ENCODE measurements around the gene PWWP2B. TPM values are rescaled to one million over a fixed set of nuclear protein-coding genes. Genes with fewer than 3 reads are reported as not detected.

Gene PWWP2B
- total and polyA plus RNA-seq, 2 experiments from 2014 or later: 2.3 to 12.8 TPM

DNA sequence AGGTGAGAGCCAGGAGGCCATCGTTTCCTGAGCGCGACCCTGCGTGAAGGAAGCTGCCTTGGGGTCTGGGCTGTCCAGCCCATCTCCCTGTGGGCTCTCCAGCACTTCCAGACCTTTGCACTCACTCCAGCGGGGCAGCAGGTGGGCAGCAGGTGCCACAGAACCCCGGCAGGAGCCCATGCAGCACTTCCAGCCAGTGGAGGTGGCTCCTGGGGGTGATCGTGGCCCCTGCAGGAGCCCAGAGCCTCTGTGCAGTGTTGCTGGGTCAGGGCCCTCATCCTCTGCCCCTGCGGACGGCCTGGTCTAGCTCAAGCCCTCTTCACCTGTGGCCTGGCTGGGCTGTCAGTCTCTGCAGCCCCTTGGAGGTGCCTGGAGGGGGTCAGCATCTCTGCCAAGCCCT is 59.9 kb downstream of the PWWP2B start:
- H3K9me3 Mint-ChIP-seq: no peaks in the 10 kb centered on the region
- ATAC-seq (no peak), DNase-seq (ENCODE audit: low spot score) (no peak)
- H3K27me3 ChIP-seq (ENCODE audit: insufficient read depth): no peaks in the 10 kb centered on the region
- no peaks in the 10 kb centered on the region for H3K36me3 Mint-ChIP-seq (ENCODE audit: low read depth)
- H3K4me1 ChIP-seq (ENCODE audit: insufficient read depth): no peaks in the 10 kb centered on the region
- no peak overlapping the region for H3K4me2 ChIP-seq
- H3F3A ChIP-seq (replicated peaks; ENCODE audit: low read depth): no peaks in the 10 kb centered on the region
- no peak overlapping the region for H3K4me3 ChIP-seq
- no peaks in the 10 kb centered on the region for H3K36me3 ChIP-seq (ENCODE audit: insufficient read depth)
- no peak overlapping the region for H3K27ac ChIP-seq (ENCODE audit: low read depth)
- no peak overlapping the region for H3K27ac Mint-ChIP-seq
- H4K20me1 ChIP-seq (replicated peaks; ENCODE audit: insufficient read depth): no peaks in the 10 kb centered on the region
- H3K4me1 Mint-ChIP-seq: no peaks in the 10 kb centered on the region; the same call in 2 of the 3 replicates
- H3K79me2 ChIP-seq (replicated peaks; ENCODE audit: insufficient read depth): no peaks in the 10 kb centered on the region
- H3K27me3 Mint-ChIP-seq (ENCODE audit: insufficient read depth, low read depth, poor library complexity): peaks cover 18% of the 10 kb centered on the region
- H3K4me3 Mint-ChIP-seq: no peak overlapping the region
- no peaks in the 10 kb centered on the region for H3K9me2 ChIP-seq (ENCODE audit: insufficient read depth)
- TF ChIP-seq, protein P1, sequence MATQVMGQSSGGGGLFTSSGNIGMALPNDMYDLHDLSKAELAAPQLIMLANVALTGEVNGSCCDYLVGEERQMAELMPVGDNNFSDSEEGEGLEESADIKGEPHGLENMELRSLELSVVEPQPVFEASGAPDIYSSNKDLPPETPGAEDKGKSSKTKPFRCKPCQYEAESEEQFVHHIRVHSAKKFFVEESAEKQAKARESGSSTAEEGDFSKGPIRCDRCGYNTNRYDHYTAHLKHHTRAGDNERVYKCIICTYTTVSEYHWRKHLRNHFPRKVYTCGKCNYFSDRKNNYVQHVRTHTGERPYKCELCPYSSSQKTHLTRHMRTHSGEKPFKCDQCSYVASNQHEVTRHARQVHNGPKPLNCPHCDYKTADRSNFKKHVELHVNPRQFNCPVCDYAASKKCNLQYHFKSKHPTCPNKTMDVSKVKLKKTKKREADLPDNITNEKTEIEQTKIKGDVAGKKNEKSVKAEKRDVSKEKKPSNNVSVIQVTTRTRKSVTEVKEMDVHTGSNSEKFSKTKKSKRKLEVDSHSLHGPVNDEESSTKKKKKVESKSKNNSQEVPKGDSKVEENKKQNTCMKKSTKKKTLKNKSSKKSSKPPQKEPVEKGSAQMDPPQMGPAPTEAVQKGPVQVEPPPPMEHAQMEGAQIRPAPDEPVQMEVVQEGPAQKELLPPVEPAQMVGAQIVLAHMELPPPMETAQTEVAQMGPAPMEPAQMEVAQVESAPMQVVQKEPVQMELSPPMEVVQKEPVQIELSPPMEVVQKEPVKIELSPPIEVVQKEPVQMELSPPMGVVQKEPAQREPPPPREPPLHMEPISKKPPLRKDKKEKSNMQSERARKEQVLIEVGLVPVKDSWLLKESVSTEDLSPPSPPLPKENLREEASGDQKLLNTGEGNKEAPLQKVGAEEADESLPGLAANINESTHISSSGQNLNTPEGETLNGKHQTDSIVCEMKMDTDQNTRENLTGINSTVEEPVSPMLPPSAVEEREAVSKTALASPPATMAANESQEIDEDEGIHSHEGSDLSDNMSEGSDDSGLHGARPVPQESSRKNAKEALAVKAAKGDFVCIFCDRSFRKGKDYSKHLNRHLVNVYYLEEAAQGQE (IDR thresholded peaks at IDR 0.05; ENCODE audit: unreplicated experiment): no peak
- TF ChIP-seq, protein P2, sequence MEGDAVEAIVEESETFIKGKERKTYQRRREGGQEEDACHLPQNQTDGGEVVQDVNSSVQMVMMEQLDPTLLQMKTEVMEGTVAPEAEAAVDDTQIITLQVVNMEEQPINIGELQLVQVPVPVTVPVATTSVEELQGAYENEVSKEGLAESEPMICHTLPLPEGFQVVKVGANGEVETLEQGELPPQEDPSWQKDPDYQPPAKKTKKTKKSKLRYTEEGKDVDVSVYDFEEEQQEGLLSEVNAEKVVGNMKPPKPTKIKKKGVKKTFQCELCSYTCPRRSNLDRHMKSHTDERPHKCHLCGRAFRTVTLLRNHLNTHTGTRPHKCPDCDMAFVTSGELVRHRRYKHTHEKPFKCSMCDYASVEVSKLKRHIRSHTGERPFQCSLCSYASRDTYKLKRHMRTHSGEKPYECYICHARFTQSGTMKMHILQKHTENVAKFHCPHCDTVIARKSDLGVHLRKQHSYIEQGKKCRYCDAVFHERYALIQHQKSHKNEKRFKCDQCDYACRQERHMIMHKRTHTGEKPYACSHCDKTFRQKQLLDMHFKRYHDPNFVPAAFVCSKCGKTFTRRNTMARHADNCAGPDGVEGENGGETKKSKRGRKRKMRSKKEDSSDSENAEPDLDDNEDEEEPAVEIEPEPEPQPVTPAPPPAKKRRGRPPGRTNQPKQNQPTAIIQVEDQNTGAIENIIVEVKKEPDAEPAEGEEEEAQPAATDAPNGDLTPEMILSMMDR (conservative IDR thresholded peaks at IDR 0.05; ENCODE audit: low read depth in 2 of 2): no peak
- TF ChIP-seq ZNF114 (CRISPR knock-in tag; IDR thresholded peaks at IDR 0.05) (no peak), ZNF331 (CRISPR knock-in tag; IDR thresholded peaks at IDR 0.05; ENCODE audit: low read depth) (no peak), JUNB (IDR thresholded peaks at IDR 0.05; ENCODE audit: unreplicated experiment) (no peak), NANOG (IDR thresholded peaks at IDR 0.05; ENCODE audit: borderline replicate concordance) (no peak)
- TF ChIP-seq, protein P3, sequence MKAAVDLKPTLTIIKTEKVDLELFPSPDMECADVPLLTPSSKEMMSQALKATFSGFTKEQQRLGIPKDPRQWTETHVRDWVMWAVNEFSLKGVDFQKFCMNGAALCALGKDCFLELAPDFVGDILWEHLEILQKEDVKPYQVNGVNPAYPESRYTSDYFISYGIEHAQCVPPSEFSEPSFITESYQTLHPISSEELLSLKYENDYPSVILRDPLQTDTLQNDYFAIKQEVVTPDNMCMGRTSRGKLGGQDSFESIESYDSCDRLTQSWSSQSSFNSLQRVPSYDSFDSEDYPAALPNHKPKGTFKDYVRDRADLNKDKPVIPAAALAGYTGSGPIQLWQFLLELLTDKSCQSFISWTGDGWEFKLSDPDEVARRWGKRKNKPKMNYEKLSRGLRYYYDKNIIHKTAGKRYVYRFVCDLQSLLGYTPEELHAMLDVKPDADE (IDR thresholded peaks at IDR 0.05): no peak
- TF ChIP-seq, protein P4, sequence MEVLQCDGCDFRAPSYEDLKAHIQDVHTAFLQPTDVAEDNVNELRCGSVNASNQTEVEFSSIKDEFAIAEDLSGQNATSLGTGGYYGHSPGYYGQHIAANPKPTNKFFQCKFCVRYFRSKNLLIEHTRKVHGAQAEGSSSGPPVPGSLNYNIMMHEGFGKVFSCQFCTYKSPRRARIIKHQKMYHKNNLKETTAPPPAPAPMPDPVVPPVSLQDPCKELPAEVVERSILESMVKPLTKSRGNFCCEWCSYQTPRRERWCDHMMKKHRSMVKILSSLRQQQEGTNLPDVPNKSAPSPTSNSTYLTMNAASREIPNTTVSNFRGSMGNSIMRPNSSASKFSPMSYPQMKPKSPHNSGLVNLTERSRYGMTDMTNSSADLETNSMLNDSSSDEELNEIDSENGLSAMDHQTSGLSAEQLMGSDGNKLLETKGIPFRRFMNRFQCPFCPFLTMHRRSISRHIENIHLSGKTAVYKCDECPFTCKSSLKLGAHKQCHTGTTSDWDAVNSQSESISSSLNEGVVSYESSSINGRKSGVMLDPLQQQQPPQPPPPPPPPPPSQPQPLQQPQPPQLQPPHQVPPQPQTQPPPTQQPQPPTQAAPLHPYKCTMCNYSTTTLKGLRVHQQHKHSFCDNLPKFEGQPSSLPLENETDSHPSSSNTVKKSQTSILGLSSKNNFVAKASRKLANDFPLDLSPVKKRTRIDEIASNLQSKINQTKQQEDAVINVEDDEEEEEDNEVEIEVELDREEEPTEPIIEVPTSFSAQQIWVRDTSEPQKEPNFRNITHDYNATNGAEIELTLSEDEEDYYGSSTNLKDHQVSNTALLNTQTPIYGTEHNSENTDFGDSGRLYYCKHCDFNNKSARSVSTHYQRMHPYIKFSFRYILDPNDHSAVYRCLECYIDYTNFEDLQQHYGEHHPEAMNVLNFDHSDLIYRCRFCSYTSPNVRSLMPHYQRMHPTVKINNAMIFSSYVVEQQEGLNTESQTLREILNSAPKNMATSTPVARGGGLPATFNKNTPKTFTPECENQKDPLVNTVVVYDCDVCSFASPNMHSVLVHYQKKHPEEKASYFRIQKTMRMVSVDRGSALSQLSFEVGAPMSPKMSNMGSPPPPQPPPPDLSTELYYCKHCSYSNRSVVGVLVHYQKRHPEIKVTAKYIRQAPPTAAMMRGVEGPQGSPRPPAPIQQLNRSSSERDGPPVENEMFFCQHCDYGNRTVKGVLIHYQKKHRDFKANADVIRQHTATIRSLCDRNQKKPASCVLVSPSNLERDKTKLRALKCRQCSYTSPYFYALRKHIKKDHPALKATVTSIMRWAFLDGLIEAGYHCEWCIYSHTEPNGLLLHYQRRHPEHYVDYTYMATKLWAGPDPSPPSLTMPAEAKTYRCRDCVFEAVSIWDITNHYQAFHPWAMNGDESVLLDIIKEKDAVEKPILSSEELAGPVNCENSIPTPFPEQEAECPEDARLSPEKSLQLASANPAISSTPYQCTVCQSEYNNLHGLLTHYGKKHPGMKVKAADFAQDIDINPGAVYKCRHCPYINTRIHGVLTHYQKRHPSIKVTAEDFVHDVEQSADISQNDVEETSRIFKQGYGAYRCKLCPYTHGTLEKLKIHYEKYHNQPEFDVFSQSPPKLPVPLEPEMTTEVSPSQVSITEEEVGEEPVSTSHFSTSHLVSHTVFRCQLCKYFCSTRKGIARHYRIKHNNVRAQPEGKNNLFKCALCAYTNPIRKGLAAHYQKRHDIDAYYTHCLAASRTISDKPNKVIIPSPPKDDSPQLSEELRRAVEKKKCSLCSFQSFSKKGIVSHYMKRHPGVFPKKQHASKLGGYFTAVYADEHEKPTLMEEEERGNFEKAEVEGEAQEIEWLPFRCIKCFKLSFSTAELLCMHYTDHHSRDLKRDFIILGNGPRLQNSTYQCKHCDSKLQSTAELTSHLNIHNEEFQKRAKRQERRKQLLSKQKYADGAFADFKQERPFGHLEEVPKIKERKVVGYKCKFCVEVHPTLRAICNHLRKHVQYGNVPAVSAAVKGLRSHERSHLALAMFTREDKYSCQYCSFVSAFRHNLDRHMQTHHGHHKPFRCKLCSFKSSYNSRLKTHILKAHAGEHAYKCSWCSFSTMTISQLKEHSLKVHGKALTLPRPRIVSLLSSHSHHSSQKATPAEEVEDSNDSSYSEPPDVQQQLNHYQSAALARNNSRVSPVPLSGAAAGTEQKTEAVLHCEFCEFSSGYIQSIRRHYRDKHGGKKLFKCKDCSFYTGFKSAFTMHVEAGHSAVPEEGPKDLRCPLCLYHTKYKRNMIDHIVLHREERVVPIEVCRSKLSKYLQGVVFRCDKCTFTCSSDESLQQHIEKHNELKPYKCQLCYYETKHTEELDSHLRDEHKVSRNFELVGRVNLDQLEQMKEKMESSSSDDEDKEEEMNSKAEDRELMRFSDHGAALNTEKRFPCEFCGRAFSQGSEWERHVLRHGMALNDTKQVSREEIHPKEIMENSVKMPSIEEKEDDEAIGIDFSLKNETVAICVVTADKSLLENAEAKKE (CRISPR knock-in tag; IDR thresholded peaks at IDR 0.05): no peak
- H2AFZ ChIP-seq: no peak overlapping the region
